ENCODE measurements around the gene PDLIM4. TPM values are rescaled to one million over a fixed set of nuclear protein-coding genes. Genes with fewer than 3 reads are reported as not detected.

Gene PDLIM4
- polyA plus RNA-seq, 2 of the 4 experiments (the other 2 are of a cell fraction) = 0.09 TPM; not detected in 1

DNA sequence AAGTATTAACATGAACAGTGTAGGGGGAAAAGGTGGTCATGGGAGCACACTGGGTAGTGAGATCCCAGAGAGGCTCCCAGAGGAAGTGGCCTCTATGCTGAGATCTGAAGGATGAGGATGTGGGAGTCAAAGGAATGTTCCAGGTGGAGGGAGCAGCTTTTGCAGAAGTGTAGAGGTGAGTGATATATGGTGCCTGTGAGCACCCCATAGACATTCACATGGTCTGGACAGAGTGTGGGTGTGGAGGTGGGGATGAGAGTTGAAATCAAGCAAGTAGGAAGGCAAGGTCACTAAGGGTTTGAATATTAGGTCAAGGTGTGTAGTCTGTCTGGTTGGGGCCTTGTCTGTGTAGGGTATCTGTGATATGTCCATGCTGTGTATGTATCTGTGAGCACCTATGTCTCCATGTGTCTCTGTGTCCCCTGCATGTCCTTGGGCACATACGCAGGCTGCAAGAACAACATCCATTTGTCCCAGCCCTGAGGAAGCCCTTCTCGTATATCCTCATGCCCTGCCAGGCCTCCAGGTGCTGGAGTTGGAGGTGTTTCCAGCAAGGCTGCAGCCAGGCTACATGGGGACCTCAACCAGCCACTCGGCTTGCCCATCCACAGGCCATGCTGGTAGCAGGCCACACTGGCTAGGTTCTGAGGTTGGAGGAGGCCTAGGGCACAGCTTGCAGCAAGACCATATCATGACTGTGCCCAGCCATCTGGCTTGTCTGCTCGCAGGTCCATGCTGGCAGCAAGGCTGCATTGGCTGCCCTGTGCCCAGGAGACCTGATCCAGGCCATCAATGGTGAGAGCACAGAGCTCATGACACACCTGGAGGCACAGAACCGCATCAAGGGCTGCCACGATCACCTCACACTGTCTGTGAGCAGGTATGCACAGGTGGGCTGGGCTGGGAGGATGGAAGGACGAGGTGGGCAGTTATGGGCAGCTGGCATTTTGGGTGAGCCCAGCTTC lies 4.7 kb downstream of the PDLIM4 start:
- 85% methylated on average over 6 of the region's 7 CpGs for WGBS (ENCODE audit: missing lambda C conversion rate)
- Histone ChIP-seq H3K27ac (peak overlapping the region in 1 of 2 experiments; percentile 4; a peak in 1 of 6 replicates), H3K4me2 (no peak overlapping the region), H3K4me3 (no peak overlapping the region), H3K9me3 (no peaks in the 10 kb centered on the region), H3K4me1 (peaks cover 49% of the 10 kb centered on the region)
- FAIRE-seq (no peak), ATAC-seq (no peak), DNase-seq (ENCODE audit: low read depth in 1 of 2, low spot score in 1 of 2) (no peak)
- TF ChIP-seq JUN (IDR thresholded peaks at IDR 0.05) = no peak
- TF ChIP-seq NR3C1 (IDR thresholded peaks at IDR 0.05) = no peak
- TF ChIP-seq TP53 (CRISPR knock-in tag; IDR thresholded peaks at IDR 0.05) = no peak
- TF ChIP-seq TFCP2L1 (CRISPR knock-in tag; IDR thresholded peaks at IDR 0.05) = no peak
- no peak for TF ChIP-seq CEBPB (IDR thresholded peaks at IDR 0.05)
- TF ChIP-seq HDAC2 (IDR thresholded peaks at IDR 0.05) = no peak
- TF ChIP-seq CHD2 (IDR thresholded peaks at IDR 0.05; ENCODE audit: low read length, partially characterized antibody) = no peak
- no peak for TF ChIP-seq MYC (IDR thresholded peaks at IDR 0.05; ENCODE audit: borderline replicate concordance, low read length)
- TF ChIP-seq RFX5 (IDR thresholded peaks at IDR 0.05) = no peak
- TF ChIP-seq RNF2 (IDR thresholded peaks at IDR 0.05; ENCODE audit: borderline replicate concordance, low read depth) = no peak
- TF ChIP-seq HEYL (CRISPR knock-in tag; IDR thresholded peaks at IDR 0.05) = no peak
- no peak for TF ChIP-seq MAFK (IDR thresholded peaks at IDR 0.05; ENCODE audit: partially characterized antibody)
- no peak for TF ChIP-seq SREBF2 (IDR thresholded peaks at IDR 0.05)
- TF ChIP-seq PHF8 (IDR thresholded peaks at IDR 0.05; ENCODE audit: borderline replicate concordance, low read depth) = no peak
- TF ChIP-seq ZFP36 (IDR thresholded peaks at IDR 0.05; ENCODE audit: borderline replicate concordance, partially characterized antibody) = no peak
- TF ChIP-seq, protein P1, sequence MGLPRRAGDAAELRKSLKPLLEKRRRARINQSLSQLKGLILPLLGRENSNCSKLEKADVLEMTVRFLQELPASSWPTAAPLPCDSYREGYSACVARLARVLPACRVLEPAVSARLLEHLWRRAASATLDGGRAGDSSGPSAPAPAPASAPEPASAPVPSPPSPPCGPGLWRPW (IDR thresholded peaks at IDR 0.05) = no peak
- TF ChIP-seq FOXS1 (CRISPR knock-in tag; IDR thresholded peaks at IDR 0.05) = no peak
- no peak for TF ChIP-seq ESRRA (IDR thresholded peaks at IDR 0.05; ENCODE audit: borderline replicate concordance, low read length)
- TF ChIP-seq REST (IDR thresholded peaks at IDR 0.05) = no peak
- CTCF ChIA-PET = interaction anchor here (0.7 to 6.2 kb wide), 6 partner anchors 10 to 72 kb away, joined by 3 to 63 read pairs (median 17); no protein-coding TSS in a partner anchor
- POLR2A ChIA-PET = interaction anchor here (0.8 kb wide), 1 partner anchor 31 kb away, joined by 3 read pairs; the partner anchor contains the start of gene SLC22A4

GRCh38 chr5:132262882-132263547 lies 5.5 kb downstream of the PDLIM4 start:
- ATAC-seq (no peak), DNase-seq (ENCODE audit: low read depth in 1 of 2, low spot score in 1 of 2) (no peak), FAIRE-seq (no peak)
- Histone ChIP-seq H3K4me2 (no peak overlapping the region; the same call in 2 of the 3 replicates), H3K27ac (peak overlapping the region in 1 of 2 experiments; percentile 77; a peak in 4 of 6 replicates), H3K9me3 (no peaks in the 10 kb centered on the region), H3K4me1 (peaks cover 49% of the 10 kb centered on the region), H3K4me3 (no peak overlapping the region)
- TF ChIP-seq TFCP2L1 (CRISPR knock-in tag; IDR thresholded peaks at IDR 0.05) = no peak
- WGBS (ENCODE audit: missing lambda C conversion rate) = 88% methylated on average over 2 of the region's 2 CpGs
- ChIA-PET CTCF (interaction anchor here (0.6 to 6.2 kb wide), 9 partner anchors 9 to 73 kb away, joined by 3 to 63 read pairs (median 3); no protein-coding TSS in a partner anchor), POLR2A (interaction anchor here (0.8 kb wide), 1 partner anchor 31 kb away, joined by 3 read pairs; the partner anchor contains the start of gene SLC22A4)

Measured in A549 (cell line).